Measurements from ENCODE around the gene RPIA. TPM values are rescaled to one million over a fixed set of nuclear protein-coding genes. Genes with fewer than 3 reads are reported as not detected.
"Not testable (repeated sequence)": the region's sequence is repeated elsewhere in the genome, so short reads cannot be mapped to it uniquely, and the experiment has no call there.

Gene RPIA
- total RNA-seq, 5 donors from 2014 or later (not counting 1 experiment from before 2014, with no cell fraction given), result 23.6 to 30.3 (median 24.0) TPM

GRCh38 chr2:88758702-88759101 lies 67.2 kb downstream of the RPIA start:
- H3K4me1 Mint-ChIP-seq, result peaks cover 12 to 25% (median 19%) of the 10 kb centered on the region in 3 donors
- ATAC-seq (replicated peaks in 1 of 4), result not testable (repeated sequence)

DNA sequence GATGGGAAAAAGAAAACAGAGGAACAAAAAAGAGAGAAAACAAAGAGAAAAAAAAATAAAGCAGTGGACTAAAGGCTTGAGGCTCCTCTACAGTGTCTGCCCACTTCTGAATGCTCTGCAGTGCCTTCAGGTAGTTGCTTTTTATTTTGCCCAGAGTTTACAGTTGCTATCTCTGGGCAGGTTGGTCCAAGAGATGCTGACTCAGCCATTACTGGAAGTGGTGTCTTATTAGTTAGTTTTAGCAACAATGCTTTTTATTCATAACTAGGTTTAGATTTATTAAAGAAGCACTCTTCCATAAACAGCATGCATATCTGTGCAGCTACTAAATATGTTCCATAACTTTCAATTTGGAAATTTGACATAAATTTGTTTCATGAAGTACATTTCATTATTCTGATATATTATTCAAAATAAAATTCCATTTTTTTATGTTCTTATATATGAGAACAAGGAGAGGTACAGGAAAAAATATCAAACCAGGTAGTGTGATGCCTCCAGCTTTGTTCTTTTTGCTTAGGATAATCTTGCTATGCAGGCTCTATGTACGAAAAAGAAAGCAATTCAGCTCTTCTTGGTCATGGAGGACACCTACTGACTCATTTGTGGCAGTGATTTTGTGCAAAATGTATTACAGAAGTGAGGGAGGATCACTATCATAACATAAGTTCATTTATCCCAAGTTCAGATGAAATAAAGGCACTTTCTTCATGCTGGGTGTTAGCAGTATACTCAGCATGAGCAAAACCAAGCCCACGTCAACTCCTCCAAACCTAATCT lies 69.5 kb downstream of the RPIA start:
- Histone ChIP-seq H3K4me3 (ENCODE audit: control insufficient read depth in 1 of 2, extremely low read depth in 1 of 2, low read length in 1 of 2) (no peak overlapping the region), H3K4me1 (ENCODE audit: control insufficient read depth in 1 of 2, extremely low read depth in 1 of 2, insufficient read depth in 2 of 2, low read length in 2 of 2) (peaks cover 2 to 14% of the 10 kb centered on the region in 2 experiments), H3K36me3 (ENCODE audit: control insufficient read depth in 2 of 2, extremely low read depth in 1 of 2, insufficient read depth in 1 of 2, low read length in 1 of 2) (no peaks in the 10 kb centered on the region), H3K27me3 (replicated peaks in 1 of 2; ENCODE audit: control insufficient read depth in 2 of 2, extremely low read depth in 1 of 2, insufficient read depth in 2 of 2, low read length in 1 of 2) (peaks cover 0 to 18% of the 10 kb centered on the region in 2 experiments), H3K9me3 (no peaks in the 10 kb centered on the region), H3K27ac (ENCODE audit: low read length) (no peak overlapping the region)
- peak in 1 of 4 experiments; percentile 52 for ATAC-seq (replicated peaks in 1 of 4)
- H3K36me3 Mint-ChIP-seq, result peaks cover 23% of the 10 kb centered on the region
- H3K4me1 Mint-ChIP-seq, result peaks cover 3 to 11% (median 8%) of the 10 kb centered on the region in 3 donors
- H3K27ac Mint-ChIP-seq, result no peak overlapping the region
- peaks cover 4 to 21% of the 10 kb centered on the region in 2 donors for H3K27me3 Mint-ChIP-seq
- H3K9me3 Mint-ChIP-seq, result peaks cover 0 to 20% (median 10%) of the 10 kb centered on the region in 3 donors
- no peak overlapping the region for H3K4me3 Mint-ChIP-seq
- ChIA-PET POLR2A (no interaction called here), CTCF (interaction anchor here in 1 of 2 donors (1.8 kb wide), 1 partner anchor 14 kb away, joined by 4 read pairs; no protein-coding TSS in a partner anchor)
- WGBS (ENCODE audit: insufficient coverage), result 100% methylated on average over 1 of the region's 2 CpGs
- no peak for DNase-seq

More at GRCh38 chr2:88758702-88759101, 67.2 kb downstream of the RPIA start:
- H3K36me3 ChIP-seq (ENCODE audit: control insufficient read depth in 2 of 2, extremely low read depth in 1 of 2, insufficient read depth in 1 of 2, low read length in 1 of 2); H3K4me3 ChIP-seq (ENCODE audit: control insufficient read depth in 1 of 2, extremely low read depth in 1 of 2, low read length in 1 of 2); H3K27me3 ChIP-seq (replicated peaks in 1 of 2; ENCODE audit: control insufficient read depth in 2 of 2, extremely low read depth in 1 of 2, insufficient read depth in 2 of 2, low read length in 1 of 2); H3K27me3 Mint-ChIP-seq; POLR2A ChIA-PET; H3K4me3 Mint-ChIP-seq; H3K27ac ChIP-seq (ENCODE audit: low read length); DNase-seq; H3K9me3 ChIP-seq; CTCF ChIA-PET: not testable (repeated sequence)
- Mint-ChIP-seq H3K27ac (peak overlapping the region in 1 of 2 donors; percentile 6), H3K36me3 (peaks cover 35% of the 10 kb centered on the region), H3K9me3 (peaks cover 0 to 20% (median 10%) of the 10 kb centered on the region in 3 donors)
- 89% methylated on average over 2 of the region's 2 CpGs for WGBS (ENCODE audit: insufficient coverage)
- peaks cover 7 to 23% of the 10 kb centered on the region in 2 experiments for H3K4me1 ChIP-seq (ENCODE audit: control insufficient read depth in 1 of 2, extremely low read depth in 1 of 2, insufficient read depth in 2 of 2, low read length in 2 of 2)

DNA sequence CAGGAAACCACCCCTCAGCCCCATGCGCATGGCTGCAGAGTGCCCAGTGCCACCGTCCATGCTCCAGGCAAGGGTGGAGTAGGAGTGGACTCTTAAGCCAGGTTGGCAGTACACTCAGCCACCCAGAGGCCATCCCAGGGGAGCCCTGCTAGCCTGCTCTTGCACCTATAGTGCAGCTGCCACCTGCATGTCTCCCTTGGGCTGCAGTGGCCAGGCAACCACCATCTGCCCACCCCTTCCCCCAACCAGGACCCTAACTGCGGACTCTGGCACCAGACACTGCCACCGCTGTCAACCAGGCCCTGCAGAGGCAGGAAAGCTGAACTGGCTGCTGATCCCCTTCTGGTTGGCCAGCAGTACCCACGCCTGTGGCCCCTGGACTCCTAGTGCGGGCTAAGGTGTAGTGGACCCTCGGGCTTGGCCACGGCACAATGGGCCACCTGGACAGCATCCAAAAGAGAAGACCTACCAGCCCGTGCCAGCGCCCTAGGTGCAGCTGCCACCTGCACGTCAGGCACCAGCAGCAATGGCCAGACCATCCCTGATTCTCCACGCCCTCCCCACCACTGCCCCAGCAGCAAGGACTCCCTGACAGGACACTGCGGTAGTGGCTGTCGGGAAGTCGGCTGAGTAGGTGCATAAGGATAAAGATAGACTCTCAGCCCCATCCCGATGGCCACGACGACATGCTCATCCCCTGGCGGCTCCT lies 72.8 kb downstream of the RPIA start:
- CTCF ChIA-PET, result interaction anchor here in 1 of 2 donors (1.7 kb wide), 1 partner anchor 13 kb away, joined by 3 read pairs; no protein-coding TSS in a partner anchor
- no peaks in the 10 kb centered on the region for H3K9me3 ChIP-seq
- H3K4me3 Mint-ChIP-seq, result peak overlapping the region in 1 of 3 donors; percentile 49
- no peak overlapping the region for H3K27ac Mint-ChIP-seq
- peaks cover 4 to 21% of the 10 kb centered on the region in 2 donors for H3K27me3 Mint-ChIP-seq
- H3K36me3 ChIP-seq (ENCODE audit: control insufficient read depth in 2 of 2, extremely low read depth in 1 of 2, insufficient read depth in 1 of 2, low read length in 1 of 2), result no peaks in the 10 kb centered on the region
- H3K4me3 ChIP-seq (ENCODE audit: control insufficient read depth in 1 of 2, extremely low read depth in 1 of 2, low read length in 1 of 2), result peak overlapping the region in 1 of 2 donors; percentile 42
- peaks cover 7% of the 10 kb centered on the region for H3K36me3 Mint-ChIP-seq
- ATAC-seq (replicated peaks in 1 of 4) (no peak), DNase-seq (no peak)
- POLR2A ChIA-PET, result no interaction called here
- peaks cover 0 to 7% (median 2%) of the 10 kb centered on the region in 3 donors for H3K9me3 Mint-ChIP-seq
- peaks cover 3 to 8% (median 5%) of the 10 kb centered on the region in 3 donors for H3K4me1 Mint-ChIP-seq
- H3K27ac ChIP-seq (ENCODE audit: low read length), result no peak overlapping the region
- H3K4me1 ChIP-seq (ENCODE audit: control insufficient read depth in 1 of 2, extremely low read depth in 1 of 2, insufficient read depth in 2 of 2, low read length in 2 of 2), result peaks cover 2 to 11% of the 10 kb centered on the region in 2 experiments
- H3K27me3 ChIP-seq (replicated peaks in 1 of 2; ENCODE audit: control insufficient read depth in 2 of 2, extremely low read depth in 1 of 2, insufficient read depth in 2 of 2, low read length in 1 of 2), result peaks cover 0 to 19% of the 10 kb centered on the region in 2 experiments
- WGBS (ENCODE audit: insufficient coverage), result 95% methylated on average over 18 of the region's 19 CpGs

DNA sequence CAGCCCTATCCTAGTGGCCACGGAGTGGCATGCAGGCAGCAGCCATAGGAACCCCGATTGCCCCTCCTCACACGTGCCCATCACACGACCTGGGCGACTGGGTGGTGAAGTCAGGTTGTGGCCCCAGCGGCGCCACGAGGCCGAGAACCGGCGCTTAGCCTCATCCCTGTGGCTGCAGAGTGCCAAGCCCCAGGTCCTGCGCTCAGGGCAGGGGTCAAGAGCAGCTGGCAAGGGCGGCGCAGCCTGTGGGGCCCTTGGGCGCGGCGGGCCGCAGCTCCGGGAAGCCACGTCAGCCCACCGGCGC lies 73.3 kb downstream of the RPIA start:
- Mint-ChIP-seq H3K27ac (no peak overlapping the region), H3K9me3 (peaks cover 0 to 7% (median 0%) of the 10 kb centered on the region in 3 donors), H3K36me3 (peaks cover 7% of the 10 kb centered on the region), H3K4me1 (peaks cover 3 to 8% (median 5%) of the 10 kb centered on the region in 3 donors), H3K27me3 (peaks cover 4 to 21% of the 10 kb centered on the region in 2 donors), H3K4me3 (peak overlapping the region in 1 of 3 donors; percentile 49)
- peak overlapping the region in 1 of 2 donors; percentile 42 for H3K4me3 ChIP-seq (ENCODE audit: control insufficient read depth in 1 of 2, extremely low read depth in 1 of 2, low read length in 1 of 2)
- ATAC-seq (replicated peaks in 1 of 4) (no peak), DNase-seq (no peak)
- no peaks in the 10 kb centered on the region for H3K9me3 ChIP-seq
- POLR2A ChIA-PET, result no interaction called here
- H3K4me1 ChIP-seq (ENCODE audit: control insufficient read depth in 1 of 2, extremely low read depth in 1 of 2, insufficient read depth in 2 of 2, low read length in 2 of 2), result peaks cover 2 to 11% of the 10 kb centered on the region in 2 experiments
- CTCF ChIA-PET, result interaction anchor here in 1 of 2 donors (1.7 kb wide), 1 partner anchor 13 kb away, joined by 3 read pairs; no protein-coding TSS in a partner anchor
- H3K36me3 ChIP-seq (ENCODE audit: control insufficient read depth in 2 of 2, extremely low read depth in 1 of 2, insufficient read depth in 1 of 2, low read length in 1 of 2), result no peaks in the 10 kb centered on the region
- H3K27me3 ChIP-seq (replicated peaks in 1 of 2; ENCODE audit: control insufficient read depth in 2 of 2, extremely low read depth in 1 of 2, insufficient read depth in 2 of 2, low read length in 1 of 2), result peaks cover 0 to 19% of the 10 kb centered on the region in 2 experiments
- H3K27ac ChIP-seq (ENCODE audit: low read length), result no peak overlapping the region
- 27% methylated on average over 18 of the region's 22 CpGs for WGBS (ENCODE audit: insufficient coverage)

- ChIA-PET POLR2A (no interaction called here), CTCF (interaction anchor here in 1 of 2 donors (1.7 kb wide), 1 partner anchor 14 kb away, joined by 3 read pairs; no protein-coding TSS in a partner anchor)
- Histone ChIP-seq H3K4me3 (ENCODE audit: control insufficient read depth in 1 of 2, extremely low read depth in 1 of 2, low read length in 1 of 2) (peak overlapping the region; percentile 27 to 69), H3K27me3 (replicated peaks in 1 of 2; ENCODE audit: control insufficient read depth in 2 of 2, extremely low read depth in 1 of 2, insufficient read depth in 2 of 2, low read length in 1 of 2) (peaks cover 0 to 19% of the 10 kb centered on the region in 2 experiments), H3K36me3 (ENCODE audit: control insufficient read depth in 2 of 2, extremely low read depth in 1 of 2, insufficient read depth in 1 of 2, low read length in 1 of 2) (no peaks in the 10 kb centered on the region), H3K4me1 (ENCODE audit: control insufficient read depth in 1 of 2, extremely low read depth in 1 of 2, insufficient read depth in 2 of 2, low read length in 2 of 2) (peaks cover 2 to 11% of the 10 kb centered on the region in 2 experiments), H3K9me3 (no peaks in the 10 kb centered on the region), H3K27ac (ENCODE audit: low read length) (no peak overlapping the region)
- H3K27me3 Mint-ChIP-seq, result peaks cover 4 to 21% of the 10 kb centered on the region in 2 donors
- H3K9me3 Mint-ChIP-seq, result peaks cover 0 to 3% (median 0%) of the 10 kb centered on the region in 3 donors
- 4% methylated on average over 74 of the region's 75 CpGs for WGBS (ENCODE audit: insufficient coverage)
- peak overlapping the region; percentile 72 to 89 (median 80) for H3K4me3 Mint-ChIP-seq
- H3K36me3 Mint-ChIP-seq, result peaks cover 3% of the 10 kb centered on the region
- peak overlapping the region; percentile 27 to 44 for H3K27ac Mint-ChIP-seq
- DNase-seq, result peak in 28 of 35 experiments; percentile 2 to 58 (median 30)
- peaks cover 3 to 8% (median 5%) of the 10 kb centered on the region in 3 donors for H3K4me1 Mint-ChIP-seq
- peak; percentile 78 to 91 (median 86) for ATAC-seq (replicated peaks in 1 of 4)
These were observed 73.8 kb downstream of the RPIA start for GRCh38 chr2:88765154-88765888.
